ENCODE measurements around the gene VSX2. TPM values are rescaled to one million over a fixed set of nuclear protein-coding genes. Genes with fewer than 3 reads are reported as not detected.

VSX2 gene
- total RNA-seq, 3 donors from 2014 or later, result not detected

DNA sequence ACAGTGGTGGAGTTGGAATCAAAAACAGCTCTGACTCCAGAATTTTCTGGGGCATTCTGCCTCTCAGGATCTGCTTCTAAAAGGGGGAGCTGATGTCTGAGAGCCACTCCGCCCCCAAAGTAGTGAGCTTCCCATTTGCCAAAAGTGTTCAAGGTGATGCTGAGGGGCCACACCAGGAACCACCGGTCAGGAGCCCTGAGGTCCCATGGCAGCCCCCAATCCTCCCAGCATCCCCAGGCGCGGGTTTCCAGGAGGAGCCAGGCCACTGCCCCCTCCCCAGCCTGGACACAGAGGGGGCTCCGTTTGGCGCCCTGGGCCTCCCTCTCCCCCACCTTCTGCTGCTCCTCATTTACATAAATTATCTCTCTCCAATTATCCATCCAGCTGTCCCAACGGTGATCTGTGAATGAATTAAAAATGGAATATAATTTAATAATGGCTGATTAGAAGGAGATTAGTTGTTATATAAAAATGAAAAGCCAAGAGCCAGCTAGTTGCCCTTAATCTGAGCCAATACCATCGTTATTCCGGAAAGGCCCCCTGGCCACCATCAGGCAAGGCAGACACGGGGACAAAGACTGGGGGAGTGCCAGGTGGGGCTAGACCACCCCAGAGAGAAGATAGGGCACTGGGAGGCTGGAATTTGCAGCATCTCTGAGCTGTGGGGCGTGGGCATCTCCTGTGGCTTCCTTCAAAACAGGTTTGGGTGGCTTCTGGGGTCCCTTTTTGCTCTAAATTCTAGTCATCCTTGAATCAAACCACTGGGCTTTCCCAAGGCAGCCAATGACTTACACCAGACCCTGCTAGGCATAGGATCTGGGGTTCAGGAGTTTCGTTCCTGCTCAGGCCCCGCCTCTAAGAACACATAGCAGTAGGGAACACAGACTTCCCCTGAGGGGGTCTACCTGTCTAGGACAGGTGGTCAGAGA lies 19.7 kb upstream of the VSX2 start:
- no peak for ATAC-seq
- H3K36me3 ChIP-seq (ENCODE audit: low read depth), result no peaks in the 10 kb centered on the region
- no peaks in the 10 kb centered on the region for H3K9me3 ChIP-seq
- no peak overlapping the region for H3K4me3 ChIP-seq
- intact Hi-C loops (cut with DNase I, micrococcal nuclease), result no loop called here
- no peak for DNase-seq
- TF ChIP-seq, protein P1, sequence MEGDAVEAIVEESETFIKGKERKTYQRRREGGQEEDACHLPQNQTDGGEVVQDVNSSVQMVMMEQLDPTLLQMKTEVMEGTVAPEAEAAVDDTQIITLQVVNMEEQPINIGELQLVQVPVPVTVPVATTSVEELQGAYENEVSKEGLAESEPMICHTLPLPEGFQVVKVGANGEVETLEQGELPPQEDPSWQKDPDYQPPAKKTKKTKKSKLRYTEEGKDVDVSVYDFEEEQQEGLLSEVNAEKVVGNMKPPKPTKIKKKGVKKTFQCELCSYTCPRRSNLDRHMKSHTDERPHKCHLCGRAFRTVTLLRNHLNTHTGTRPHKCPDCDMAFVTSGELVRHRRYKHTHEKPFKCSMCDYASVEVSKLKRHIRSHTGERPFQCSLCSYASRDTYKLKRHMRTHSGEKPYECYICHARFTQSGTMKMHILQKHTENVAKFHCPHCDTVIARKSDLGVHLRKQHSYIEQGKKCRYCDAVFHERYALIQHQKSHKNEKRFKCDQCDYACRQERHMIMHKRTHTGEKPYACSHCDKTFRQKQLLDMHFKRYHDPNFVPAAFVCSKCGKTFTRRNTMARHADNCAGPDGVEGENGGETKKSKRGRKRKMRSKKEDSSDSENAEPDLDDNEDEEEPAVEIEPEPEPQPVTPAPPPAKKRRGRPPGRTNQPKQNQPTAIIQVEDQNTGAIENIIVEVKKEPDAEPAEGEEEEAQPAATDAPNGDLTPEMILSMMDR (IDR thresholded peaks at IDR 0.05), result no peak
- no peaks in the 10 kb centered on the region for H3K4me1 ChIP-seq (ENCODE audit: low read depth)

DNA sequence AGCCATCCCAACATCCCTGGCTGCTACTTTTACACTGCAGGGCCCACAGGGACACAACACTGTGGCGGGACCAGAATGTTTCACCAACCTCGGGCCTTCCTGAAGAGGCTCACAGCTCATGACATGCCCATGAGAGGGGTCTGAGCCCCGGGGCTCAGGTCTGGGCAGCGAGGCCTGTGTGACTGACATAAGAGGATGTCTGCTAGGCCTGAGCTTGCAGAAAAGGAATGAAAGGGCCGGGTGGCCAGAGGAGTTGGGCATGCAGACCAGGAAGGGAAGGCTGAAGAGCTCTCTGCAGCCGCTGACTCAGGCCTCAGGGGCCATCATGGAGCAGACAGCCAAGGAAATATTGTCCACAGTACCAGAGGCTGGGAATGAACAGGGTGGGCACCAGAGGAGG lies 18.3 kb upstream of the VSX2 start:
- DNase-seq (no peak), ATAC-seq (no peak)
- TF ChIP-seq, protein P1 (IDR thresholded peaks at IDR 0.05), result no peak
- Histone ChIP-seq H3K36me3 (ENCODE audit: low read depth) (no peaks in the 10 kb centered on the region), H3K4me1 (ENCODE audit: low read depth) (no peaks in the 10 kb centered on the region), H3K9me3 (no peaks in the 10 kb centered on the region), H3K4me3 (no peak overlapping the region)
- intact Hi-C loops (cut with DNase I, micrococcal nuclease), result no loop called here

DNA sequence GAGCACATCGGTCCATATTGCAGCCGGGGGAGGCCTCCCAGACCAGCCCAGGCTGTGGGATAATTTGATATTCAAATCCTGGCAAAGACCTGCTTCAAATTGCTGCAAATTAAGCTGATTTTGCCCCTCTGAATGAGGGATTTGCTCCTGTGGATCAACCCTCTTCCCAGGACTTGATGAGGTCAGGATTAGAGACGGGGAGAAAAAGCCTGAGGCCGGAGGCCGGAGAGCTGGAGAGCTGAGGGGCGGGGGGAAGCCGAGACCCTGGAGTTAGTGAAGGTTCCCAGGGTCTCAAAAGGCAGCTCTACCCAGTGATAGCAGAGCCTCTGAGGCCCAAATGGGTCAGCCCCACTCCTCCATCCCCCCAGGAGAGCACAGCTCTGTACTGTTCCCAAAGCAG lies 17.5 kb upstream of the VSX2 start:
- Histone ChIP-seq H3K36me3 (ENCODE audit: low read depth) (no peaks in the 10 kb centered on the region), H3K4me1 (ENCODE audit: low read depth) (no peaks in the 10 kb centered on the region), H3K4me3 (no peak overlapping the region), H3K9me3 (no peaks in the 10 kb centered on the region)
- TF ChIP-seq, protein P1 (IDR thresholded peaks at IDR 0.05), result no peak
- no peak for ATAC-seq
- intact Hi-C loops (cut with DNase I, micrococcal nuclease), result no loop called here
- DNase-seq, result no peak

DNA sequence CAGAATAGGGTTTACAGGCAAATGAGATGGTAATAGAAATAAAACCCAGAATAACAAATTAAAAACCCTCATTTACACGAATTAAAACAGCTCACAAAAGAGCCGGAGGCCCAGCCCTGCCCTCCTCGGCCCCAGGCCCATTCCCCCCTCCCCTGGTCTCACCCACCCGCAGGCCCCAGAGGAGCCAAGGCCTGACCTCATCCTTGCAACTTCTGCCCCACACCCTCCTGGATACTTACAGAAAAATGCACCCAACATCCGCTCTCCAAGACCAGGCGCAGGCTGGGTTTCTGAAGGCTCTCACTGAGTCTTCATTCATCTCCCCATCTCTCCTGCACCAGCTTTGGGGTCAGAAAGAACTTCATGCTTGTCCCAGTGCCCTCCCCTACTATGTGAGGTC lies 16.2 kb upstream of the VSX2 start:
- intact Hi-C loops (cut with DNase I, micrococcal nuclease), result no loop called here

DNA sequence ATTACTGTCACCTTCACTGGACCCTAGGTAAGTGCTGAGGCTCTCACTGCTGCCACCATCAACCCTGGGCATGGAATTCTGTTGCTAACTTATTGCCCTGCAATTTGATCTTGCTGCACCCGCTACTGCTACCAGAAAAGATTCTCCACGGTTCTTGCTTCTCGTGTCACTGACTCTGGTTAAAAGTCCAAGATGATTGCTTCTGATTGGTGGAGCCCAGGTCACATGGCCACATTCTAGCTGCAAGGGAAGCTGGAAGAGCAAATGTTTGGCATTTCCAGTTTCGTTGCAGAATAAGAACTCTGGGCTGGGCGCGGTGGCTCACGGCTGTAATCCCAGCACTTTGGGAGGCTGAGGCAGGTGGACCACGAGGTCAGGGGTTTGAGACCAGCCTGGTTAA lies 7.5 kb upstream of the VSX2 start:
- intact Hi-C loops (cut with DNase I, micrococcal nuclease), result no loop called here
- DNase-seq (no peak), ATAC-seq (no peak)
- H3K4me3 ChIP-seq, result no peak overlapping the region
- H3K36me3 ChIP-seq (ENCODE audit: low read depth), result no peaks in the 10 kb centered on the region
- H3K9me3 ChIP-seq, result peaks cover 8% of the 10 kb centered on the region
- H3K4me1 ChIP-seq (ENCODE audit: low read depth), result no peaks in the 10 kb centered on the region
- TF ChIP-seq, protein P1 (IDR thresholded peaks at IDR 0.05), result no peak

More for the DNA sequence above, 16.2 kb upstream of the VSX2 start:
- Histone ChIP-seq H3K9me3 (no peaks in the 10 kb centered on the region), H3K36me3 (ENCODE audit: low read depth) (no peaks in the 10 kb centered on the region), H3K4me3 (no peak overlapping the region), H3K4me1 (ENCODE audit: low read depth) (no peaks in the 10 kb centered on the region)
- DNase-seq (no peak), ATAC-seq (no peak)
- TF ChIP-seq, protein P1 (IDR thresholded peaks at IDR 0.05), result no peak

All from mucosa of descending colon (tissue), 3 donors.